Suprapubic skin (tissue), 4 donors: ENCODE data around the gene TBX6. TPM values are rescaled to one million over a fixed set of nuclear protein-coding genes. Genes with fewer than 3 reads are reported as not detected.

Source experiments
- DNase-seq, 2 donors: peaks; one replicate each; pipeline ENCODE4 v3.0.0-alpha.2; 2019; ENCODE audit warnings: low spot score in 2 of 2
- H3K27ac ChIP-seq: fragments of 200-600 bp; sonication (generic); one replicate; pipeline ENCODE4 v1.5.1; 2019
- H3K27me3 ChIP-seq: fragments of 200-600 bp; sonication (generic); one replicate; pipeline ENCODE4 v1.5.1; 2019
- H3K36me3 ChIP-seq: fragments of 200-600 bp; sonication (generic); one replicate; pipeline ENCODE4 v1.5.1; 2019
- H3K4me1 ChIP-seq: fragments of 200-600 bp; sonication (generic); one replicate; pipeline ENCODE4 v1.5.1; 2019
- H3K4me3 ChIP-seq: fragments of 200-600 bp; sonication (generic); one replicate; pipeline ENCODE4 v1.5.1; 2019; ENCODE audit warnings: mild to moderate bottlenecking
- H3K9me3 ChIP-seq: fragments of 200-600 bp; sonication (generic); one replicate; pipeline ENCODE4 v1.5.1; 2019
- CTCF ChIP-seq, 2 donors: fragments of 200-600 bp in 1 of 2; fragments of 450-650 bp in 1 of 2; sonication (generic) in 1 of 2; IDR thresholded peaks; one replicate each; pipeline ENCODE4 v1.5.1; 2016 to 2019; ENCODE audit warnings: antibody characterized with exemption in 2 of 2, mild to moderate bottlenecking in 1 of 2, moderate library complexity in 1 of 2
- EP300 ChIP-seq: sonication (generic); formaldehyde crosslinking; IDR thresholded peaks from one replicate; pipeline ENCODE4 v1.6.1; 2017; ENCODE audit warnings: antibody characterized with exemption
- POLR2A ChIP-seq, 2 donors: fragments of 450-650 bp; IDR thresholded peaks; one replicate each; pipeline ENCODE4 v1.6.1; 2017; ENCODE audit warnings: antibody characterized with exemption in 2 of 2, mild to moderate bottlenecking in 2 of 2, moderate library complexity in 2 of 2
- POLR2AphosphoS5 ChIP-seq, 3 donors: sonication (generic); formaldehyde crosslinking; IDR thresholded peaks; one replicate each; pipeline ENCODE4 v1.6.1; 2017; ENCODE audit warnings: antibody characterized with exemption in 3 of 3
- WGBS: methylation state at CpG from one replicate; pipeline ENCODE4 v1.1.5; 2018; 5-methylcytosine and 5-hydroxymethylcytosine counted together
- total RNA-seq, 4 donors: library from RNA; depleted of rRNA; stranded (reverse); fragments of >200 nt; gene quantifications; one replicate each; pipeline ENCODE4 v1.1.0, GENCODE V29; 2016

TBX6 gene
- total RNA-seq, 4 donors from 2014 or later: 2.7 to 7.6 (median 4.7) TPM

- H3K9me3 ChIP-seq: no peaks in the 10 kb centered on the region
- peak overlapping the region; percentile 61 for H3K4me3 ChIP-seq
- peaks cover 20% of the 10 kb centered on the region for H3K36me3 ChIP-seq
- H3K27ac ChIP-seq: peak overlapping the region; percentile 90
- no peak for TF ChIP-seq CTCF (IDR thresholded peaks at IDR 0.05)
- TF ChIP-seq POLR2AphosphoS5 (IDR thresholded peaks at IDR 0.05): no peak
- TF ChIP-seq EP300: no peak
- TF ChIP-seq POLR2A (IDR thresholded peaks at IDR 0.05): no peak
- no peaks in the 10 kb centered on the region for H3K27me3 ChIP-seq
- peaks cover 30% of the 10 kb centered on the region for H3K4me1 ChIP-seq
- 1% methylated on average over 11 of the region's 42 CpGs for WGBS
- DNase-seq: peak in 1 of 2 donors; percentile 73
Observed at GRCh38 chr16:30122604-30123160, 31.0 kb upstream of the TBX6 start.

DNA sequence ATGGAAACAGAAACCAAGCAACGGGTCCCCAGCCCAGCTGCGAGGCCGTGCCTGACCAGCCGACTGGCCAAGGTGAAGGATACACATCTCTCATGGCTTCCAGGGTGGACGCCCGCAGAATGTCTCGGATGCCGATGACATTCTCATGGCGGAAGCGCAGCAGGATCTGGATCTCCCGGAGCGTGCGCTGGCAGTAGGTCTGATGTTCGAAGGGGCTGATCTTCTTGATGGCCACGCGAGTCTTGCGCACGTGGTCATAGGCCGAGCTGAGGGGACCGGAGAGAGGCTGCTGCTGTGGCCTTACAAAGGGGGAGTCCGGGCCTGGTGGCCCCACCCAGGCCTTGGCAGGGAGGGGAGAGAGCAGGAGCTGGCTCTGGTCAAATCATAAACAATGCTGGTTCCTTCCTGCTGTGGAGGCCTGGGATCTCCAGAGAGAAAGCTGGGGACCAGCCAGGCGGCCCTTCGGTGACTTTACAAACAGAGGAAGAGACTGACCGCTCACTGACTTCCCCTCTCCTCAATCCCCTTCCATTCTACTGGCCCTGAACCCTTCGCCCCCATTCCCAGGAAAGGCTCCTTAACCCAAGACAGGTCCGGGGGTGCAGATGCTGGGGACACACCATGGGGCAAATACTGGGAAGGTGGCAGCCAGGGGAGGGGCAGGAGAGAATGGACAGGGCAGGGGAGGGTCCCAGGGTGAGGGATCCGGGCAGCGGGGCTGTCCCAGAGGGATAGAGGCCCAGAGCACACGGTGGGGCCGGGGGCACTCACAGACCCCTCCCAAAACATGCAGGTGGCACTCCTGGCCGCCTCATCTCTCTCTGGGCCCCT lies 30.2 kb upstream of the TBX6 start:
- H3K27ac ChIP-seq: peak overlapping the region; percentile 90
- 65% methylated on average over 17 of the region's 31 CpGs for WGBS
- H3K36me3 ChIP-seq: peaks cover 27% of the 10 kb centered on the region
- peaks cover 30% of the 10 kb centered on the region for H3K4me1 ChIP-seq
- TF ChIP-seq EP300: no peak
- TF ChIP-seq CTCF (IDR thresholded peaks at IDR 0.05): no peak
- no peak for TF ChIP-seq POLR2AphosphoS5 (IDR thresholded peaks at IDR 0.05)
- no peak for TF ChIP-seq POLR2A (IDR thresholded peaks at IDR 0.05)
- peak overlapping the region; percentile 61 for H3K4me3 ChIP-seq
- H3K9me3 ChIP-seq: no peaks in the 10 kb centered on the region
- DNase-seq: peak in 1 of 2 donors; percentile 71
- H3K27me3 ChIP-seq: no peaks in the 10 kb centered on the region

DNA sequence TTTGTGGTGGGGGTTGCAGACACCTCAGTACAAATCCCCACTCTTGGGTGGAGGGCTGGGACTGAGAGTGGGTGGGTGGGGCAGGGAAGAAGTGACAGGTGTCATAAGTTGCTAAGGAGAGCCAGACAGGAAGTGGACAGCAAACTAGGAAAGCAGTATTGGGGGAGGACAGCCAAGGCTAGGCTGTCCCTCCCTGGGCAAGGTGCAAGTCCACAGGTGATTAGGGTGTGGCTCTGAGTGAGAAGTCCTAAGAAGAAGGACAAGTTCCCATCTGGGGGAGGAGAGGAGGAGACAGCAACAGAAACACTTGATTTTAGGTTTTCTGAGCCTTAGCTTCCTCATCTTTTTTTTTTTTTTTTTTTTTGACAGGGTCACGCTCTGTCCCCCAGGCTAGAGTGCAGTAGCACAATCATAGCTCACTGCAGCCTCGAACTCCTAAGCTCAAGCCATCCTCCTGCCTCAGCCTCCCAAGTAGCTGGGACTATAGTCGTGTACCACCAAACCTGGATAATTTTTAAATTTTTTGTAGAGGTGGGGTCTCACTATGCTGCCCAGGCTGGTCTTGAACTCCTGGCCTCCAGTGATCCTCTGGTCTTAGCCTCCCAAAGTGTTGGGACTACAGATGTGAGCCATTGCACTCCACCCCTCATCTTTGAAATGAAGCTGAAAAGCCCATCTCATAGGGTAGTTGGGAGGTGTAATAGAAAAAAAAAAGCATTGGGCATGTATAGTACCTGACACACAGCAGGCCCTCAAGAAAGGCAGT lies 28.8 kb upstream of the TBX6 start:
- Histone ChIP-seq H3K27ac (no peak overlapping the region), H3K27me3 (no peaks in the 10 kb centered on the region), H3K9me3 (no peaks in the 10 kb centered on the region), H3K36me3 (peaks cover 38% of the 10 kb centered on the region), H3K4me3 (no peak overlapping the region), H3K4me1 (peaks cover 30% of the 10 kb centered on the region)
- TF ChIP-seq POLR2A (IDR thresholded peaks at IDR 0.05): no peak
- TF ChIP-seq EP300: no peak
- TF ChIP-seq CTCF (IDR thresholded peaks at IDR 0.05): no peak
- TF ChIP-seq POLR2AphosphoS5 (IDR thresholded peaks at IDR 0.05): no peak
- DNase-seq: no peak
- WGBS: 95% methylated on average over 3 of the region's 3 CpGs

GRCh38 chr16:30119428-30119827 lies 27.7 kb upstream of the TBX6 start:
- Histone ChIP-seq H3K9me3 (no peaks in the 10 kb centered on the region), H3K27me3 (no peaks in the 10 kb centered on the region), H3K4me1 (peaks cover 35% of the 10 kb centered on the region), H3K36me3 (peaks cover 47% of the 10 kb centered on the region), H3K27ac (no peak overlapping the region), H3K4me3 (no peak overlapping the region)
- WGBS: 92% methylated on average over 2 of the region's 2 CpGs
- TF ChIP-seq POLR2A (IDR thresholded peaks at IDR 0.05) (no peak), POLR2AphosphoS5 (IDR thresholded peaks at IDR 0.05) (no peak)
- DNase-seq: no peak

DNA sequence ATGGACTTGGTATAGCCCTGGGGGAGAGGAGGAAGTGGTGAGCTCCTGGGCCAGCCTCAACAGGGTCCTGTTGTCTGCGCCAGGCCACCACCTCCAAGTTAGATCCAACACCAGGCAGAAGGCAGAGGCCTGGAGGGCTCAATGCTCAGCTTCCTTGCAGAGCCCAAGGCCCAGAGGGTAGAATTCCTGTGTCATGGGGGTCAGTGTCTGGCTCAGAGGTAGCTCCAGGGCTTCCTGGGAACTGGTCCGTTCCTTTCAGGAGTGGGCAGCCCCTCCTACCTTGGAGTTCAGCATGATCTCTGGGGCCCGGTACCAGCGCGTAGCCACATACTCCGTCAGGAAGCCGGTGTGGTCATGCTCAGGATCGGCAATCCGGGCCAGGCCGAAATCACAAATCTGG lies 26.0 kb upstream of the TBX6 start:
- H3K4me3 ChIP-seq: no peak overlapping the region
- peaks cover 60% of the 10 kb centered on the region for H3K36me3 ChIP-seq
- DNase-seq: no peak
- TF ChIP-seq CTCF (IDR thresholded peaks at IDR 0.05): no peak
- no peaks in the 10 kb centered on the region for H3K27me3 ChIP-seq
- H3K4me1 ChIP-seq: peaks cover 31% of the 10 kb centered on the region
- no peaks in the 10 kb centered on the region for H3K9me3 ChIP-seq
- 95% methylated on average over 4 of the region's 10 CpGs for WGBS
- H3K27ac ChIP-seq: no peak overlapping the region
